Aorta (tissue), 5 donors: Measurements from ENCODE around the gene KCNQ1. TPM values are rescaled to one million over a fixed set of nuclear protein-coding genes. Genes with fewer than 3 reads are reported as not detected.

ENCODE experiments used
- ATAC-seq: fragments of 200-7000 bp; cut with Tn5 transposase; one replicate; pipeline ENCODE4 v1.9.1; 2022; ENCODE audit warnings: moderate library complexity; ENCODE audit not compliant: low FRiP score
- DNase-seq, 2 donors: peaks; one replicate each; pipeline ENCODE4 v3.0.0-alpha.2; 2020
- H3K27ac ChIP-seq, 2 donors: one replicate each; pipeline ENCODE4 v1.5.1; 2013; ENCODE audit warnings: low read length in 2 of 2, mild to moderate bottlenecking in 2 of 2, moderate library complexity in 2 of 2, control low read depth in 1 of 2, inconsistent platforms in 1 of 2, low read depth in 1 of 2
- H3K27me3 ChIP-seq, 2 donors: one replicate each; pipeline ENCODE4 v1.6.1; 2013; ENCODE audit warnings: control low read depth in 1 of 2, low read length in 1 of 2, mild to moderate bottlenecking in 1 of 2, moderate library complexity in 1 of 2; ENCODE audit not compliant: insufficient read depth in 2 of 2, control insufficient read depth in 1 of 2
- H3K36me3 ChIP-seq, 2 donors: one replicate each; pipeline ENCODE4 v1.6.1; 2013; ENCODE audit warnings: control low read depth in 1 of 2, low read length in 1 of 2, mild to moderate bottlenecking in 1 of 2; ENCODE audit not compliant: insufficient read depth in 2 of 2, control insufficient read depth in 1 of 2
- H3K4me1 ChIP-seq, 2 donors: one replicate each; pipeline ENCODE4 v1.6.1; 2013; ENCODE audit warnings: low read length in 2 of 2, control low read depth in 1 of 2, mild to moderate bottlenecking in 1 of 2, moderate library complexity in 1 of 2; ENCODE audit not compliant: insufficient read depth in 2 of 2, control insufficient read depth in 1 of 2
- H3K4me3 ChIP-seq, 2 donors: one replicate each; pipeline ENCODE4 v1.5.1; 2013; ENCODE audit warnings: low read length in 2 of 2, control low read depth in 1 of 2, mild to moderate bottlenecking in 1 of 2
- H3K9me3 ChIP-seq: one replicate; pipeline ENCODE4 v1.6.1; 2013; ENCODE audit warnings: mild to moderate bottlenecking, low read length; ENCODE audit not compliant: control insufficient read depth
- WGBS, 2 donors: extraction: QIAGEN DNeasy Blood & Tissue Kit; methylation state at CpG; one replicate each; pipeline ENCODE4 v1.1.7; 2013; 5-methylcytosine and 5-hydroxymethylcytosine counted together
- intact Hi-C, 2 donors: fragments of 100-400 bp; cut with DNase I; formaldehyde crosslinking; loops; one replicate each; pipeline versions ENCODE4 v1.14.2 to v1.15.0; 2022
- polyA plus RNA-seq, 2 donors: library from polyadenylated mRNA; stranded (reverse); fragments of 200-250 nt; gene quantifications; one replicate each; pipeline ENCODE4 v1.2.3, GENCODE V29; 2013
- total RNA-seq, 2 donors: library from RNA; stranded (reverse); fragmentation: NEBNext Ultra II Directional; extraction: Animal tissue kit (Norgen Biotek cat#: 25700); gene quantifications; one replicate each; pipeline ENCODE4 v1.2.1, GENCODE V29; 2021
- donor health status: healthy with polysubstance abuse.
- donor health status: Bipolar disorder and iron deficiency.
- donor health status: DM: no; HTN: no; CAD: no.
- donor health status: DM: no; HTN: no; CAD: no.
- donor health status: DM: yes; HTN: yes; CAD: no.

The KCNQ1 gene
- total and polyA plus RNA-seq, 4 donors: 0.67 to 11.5 (median 5.8) TPM

DNA sequence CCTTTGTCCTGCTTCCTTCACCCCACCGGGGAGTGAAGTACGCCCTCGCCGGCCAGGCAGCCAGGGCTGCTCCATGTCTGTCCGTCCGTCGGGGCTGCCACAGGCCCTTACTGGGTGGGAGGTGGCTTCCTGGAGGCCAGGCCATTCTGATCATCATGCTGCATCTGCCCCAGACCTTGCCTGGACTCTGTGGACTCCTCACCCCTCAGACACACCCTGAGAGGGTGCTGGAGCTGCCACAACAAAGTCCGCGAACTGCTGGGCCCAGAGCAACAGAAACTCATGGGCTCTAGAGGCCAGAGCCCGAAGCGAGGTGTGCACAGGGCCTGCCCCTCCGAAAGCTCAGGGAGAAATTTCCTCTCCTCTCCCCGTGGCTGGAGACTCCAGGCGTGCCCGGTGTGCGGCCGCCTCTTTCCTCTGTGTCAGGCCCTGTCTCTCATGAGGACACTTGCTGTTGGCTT lies 130.8 kb downstream of the KCNQ1 start:
- Histone ChIP-seq H3K9me3 (no peaks in the 10 kb centered on the region), H3K27me3 (no peaks in the 10 kb centered on the region), H3K4me1 (no peaks in the 10 kb centered on the region), H3K36me3 (no peaks in the 10 kb centered on the region), H3K27ac (no peak overlapping the region), H3K4me3 (no peak overlapping the region)
- 95% methylated on average over 17 of the region's 17 CpGs for WGBS, 2 donors
- intact Hi-C loops: no loop called here
- ATAC-seq (no peak), DNase-seq (peak; percentile 29 to 62)

DNA sequence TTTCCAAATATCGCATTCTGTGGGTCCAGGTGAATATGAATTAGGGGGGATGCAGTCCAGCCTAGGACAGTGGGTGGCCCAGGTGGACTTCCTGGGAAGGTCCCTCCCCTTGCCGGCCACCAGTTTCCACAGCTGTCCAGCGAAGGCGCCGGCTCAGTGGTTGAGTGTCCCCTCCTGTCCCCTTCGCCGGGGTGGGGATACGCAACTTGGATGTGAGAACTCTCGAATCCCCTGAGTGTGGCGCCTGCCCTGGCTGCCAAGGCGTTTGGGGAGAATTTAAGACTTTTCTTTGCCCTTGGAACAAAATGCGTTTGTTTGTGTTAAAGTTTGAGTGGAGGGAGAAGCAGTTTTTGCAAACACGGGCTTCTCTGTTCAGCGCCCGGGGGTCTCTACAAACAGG lies 131.3 kb downstream of the KCNQ1 start:
- no peaks in the 10 kb centered on the region for H3K9me3 ChIP-seq
- 95 to 96% methylated on average over 15 of the region's 15 CpGs for WGBS, 2 donors
- no peak for ATAC-seq
- H3K27me3 ChIP-seq: no peaks in the 10 kb centered on the region
- H3K4me1 ChIP-seq: no peaks in the 10 kb centered on the region
- intact Hi-C loops: no loop called here
- DNase-seq: peak; percentile 44 to 66
- no peak overlapping the region for H3K4me3 ChIP-seq
- H3K36me3 ChIP-seq: no peaks in the 10 kb centered on the region
- H3K27ac ChIP-seq: no peak overlapping the region

DNA sequence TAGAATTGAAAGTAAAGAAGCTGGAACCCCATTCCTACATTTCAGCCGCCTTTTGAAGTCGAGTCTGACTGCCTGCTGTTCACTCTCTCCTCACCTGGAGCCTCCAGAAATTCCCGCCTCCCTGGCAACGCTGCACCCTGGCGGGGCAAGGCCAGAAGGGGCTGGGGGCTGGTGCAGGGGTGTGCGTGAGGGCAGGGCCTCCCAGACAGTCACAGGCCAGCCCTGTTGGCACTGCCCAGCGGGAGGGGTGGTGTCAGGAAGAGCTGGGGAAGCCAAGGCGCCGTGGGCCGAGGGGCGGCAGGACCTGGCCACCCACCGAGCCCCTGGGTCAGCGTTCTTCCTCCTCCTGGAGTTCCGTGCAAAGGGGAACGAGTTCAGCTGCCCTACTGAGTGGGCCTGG lies 131.7 kb downstream of the KCNQ1 start:
- H3K4me3 ChIP-seq: no peak overlapping the region
- H3K27me3 ChIP-seq: no peaks in the 10 kb centered on the region
- no peak for ATAC-seq
- peak; percentile 30 to 39 for DNase-seq
- 93% methylated on average over 15 of the region's 15 CpGs for WGBS, 2 donors
- no peaks in the 10 kb centered on the region for H3K36me3 ChIP-seq
- intact Hi-C loops: no loop called here
- H3K9me3 ChIP-seq: no peaks in the 10 kb centered on the region
- no peak overlapping the region for H3K27ac ChIP-seq
- no peaks in the 10 kb centered on the region for H3K4me1 ChIP-seq

DNA sequence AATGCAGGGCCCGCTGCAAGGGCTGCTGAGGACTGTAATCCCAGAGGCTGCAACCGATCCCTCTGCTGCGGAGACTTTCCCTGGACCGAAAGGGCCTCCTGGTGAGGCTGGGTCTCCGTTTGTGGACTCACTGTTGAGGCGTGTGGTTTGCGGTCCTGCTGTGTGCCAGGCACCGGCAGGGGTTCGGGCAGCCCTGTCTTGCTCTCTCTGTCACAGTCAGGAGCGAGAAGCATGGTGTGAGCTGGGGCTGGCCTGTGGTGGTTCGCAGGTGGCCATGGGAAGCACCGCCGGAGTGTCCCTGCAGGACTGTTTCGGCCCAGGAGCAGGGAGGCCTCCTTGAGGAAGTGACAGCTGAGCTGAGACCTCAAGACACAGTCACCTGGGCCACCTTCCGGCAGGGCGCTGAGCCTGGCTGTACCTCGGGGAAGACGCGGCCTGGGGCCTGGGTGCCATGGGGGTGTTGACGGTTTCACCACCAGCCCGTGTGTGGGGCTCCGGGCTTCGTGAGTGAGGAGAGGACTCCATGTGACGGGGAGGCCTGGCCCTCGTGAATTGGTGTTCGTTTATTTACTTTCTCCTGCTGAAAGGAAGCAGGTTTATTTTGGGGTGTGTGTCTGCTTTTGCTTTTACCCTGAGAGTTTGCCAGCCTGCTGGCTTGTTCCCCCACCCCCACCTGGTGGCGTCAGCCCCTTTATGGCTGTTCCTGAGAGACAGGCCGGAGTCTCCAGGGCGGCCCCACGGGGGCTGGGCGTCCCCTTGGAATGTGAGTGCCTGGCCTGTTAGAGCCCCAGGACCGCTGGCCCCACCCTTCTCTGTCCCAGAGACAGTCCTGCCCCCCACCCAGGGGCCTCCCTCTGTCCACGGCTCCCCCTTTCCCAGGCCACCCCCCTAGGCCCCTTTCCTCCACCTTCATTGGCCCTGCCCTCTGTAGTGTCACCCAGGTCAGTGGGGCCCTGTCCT lies 132.5 kb downstream of the KCNQ1 start:
- ATAC-seq (no peak), DNase-seq (peak; percentile 48 to 59)
- no peaks in the 10 kb centered on the region for H3K27me3 ChIP-seq
- H3K27ac ChIP-seq: no peak overlapping the region
- H3K9me3 ChIP-seq: no peaks in the 10 kb centered on the region
- no peak overlapping the region for H3K4me3 ChIP-seq
- WGBS, 2 donors: 93% methylated on average over 28 to 33 of the region's 33 CpGs
- H3K36me3 ChIP-seq: no peaks in the 10 kb centered on the region
- no peaks in the 10 kb centered on the region for H3K4me1 ChIP-seq
- intact Hi-C loops: no loop called here

DNA sequence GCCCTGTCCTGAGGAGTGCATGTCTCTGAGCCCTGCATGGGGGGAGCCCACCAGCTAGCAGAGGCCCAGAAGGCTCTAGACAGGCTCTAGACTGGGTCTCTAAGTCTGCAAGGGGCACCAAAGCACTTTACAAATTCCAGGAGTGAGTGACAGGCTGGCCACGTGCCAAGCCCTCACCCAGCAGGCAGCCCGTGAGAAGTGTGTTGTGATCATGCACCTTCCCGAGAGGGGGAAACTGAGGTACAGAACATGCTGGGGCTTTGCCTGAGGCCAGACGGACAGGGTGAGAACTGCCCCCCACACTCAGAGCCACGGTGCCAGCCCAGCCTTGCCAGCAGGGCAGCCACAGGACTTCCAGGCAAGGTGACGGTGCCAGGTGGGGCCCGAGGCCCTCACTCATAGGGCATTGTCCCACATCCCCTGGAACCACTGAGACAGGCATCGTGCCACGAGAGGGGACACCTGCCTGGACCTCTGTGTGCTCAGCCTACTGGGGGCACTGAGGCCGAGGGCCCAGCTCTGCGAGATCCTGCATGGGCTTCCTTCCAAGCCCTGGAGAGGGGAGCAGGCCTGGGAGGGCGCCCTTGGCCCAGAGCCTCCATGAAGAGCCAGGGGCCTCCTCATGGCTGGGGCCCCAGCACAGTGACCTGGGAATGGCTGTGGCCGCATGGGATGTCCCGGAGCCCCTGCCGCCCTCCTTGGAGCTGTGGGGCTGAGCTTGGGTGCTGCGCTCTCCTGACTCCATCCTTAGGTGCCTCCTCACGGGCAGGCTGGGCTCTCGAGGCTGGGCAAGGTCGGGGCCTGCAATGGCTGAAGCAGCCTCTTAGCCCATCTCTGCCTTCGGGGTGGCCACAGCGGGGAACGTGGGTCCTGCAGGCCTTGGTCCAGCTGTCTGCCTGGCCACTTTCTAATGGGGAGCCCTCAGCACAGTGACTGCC lies 133.5 kb downstream of the KCNQ1 start:
- ATAC-seq (no peak), DNase-seq (peak; percentile 40 to 66)
- 79 to 86% methylated on average over 21 to 22 of the region's 22 CpGs for WGBS, 2 donors
- no peaks in the 10 kb centered on the region for H3K36me3 ChIP-seq
- H3K4me1 ChIP-seq: no peaks in the 10 kb centered on the region
- no peak overlapping the region for H3K4me3 ChIP-seq
- H3K27me3 ChIP-seq: no peaks in the 10 kb centered on the region
- no peaks in the 10 kb centered on the region for H3K9me3 ChIP-seq
- H3K27ac ChIP-seq: no peak overlapping the region
- intact Hi-C loops: no loop called here

DNA sequence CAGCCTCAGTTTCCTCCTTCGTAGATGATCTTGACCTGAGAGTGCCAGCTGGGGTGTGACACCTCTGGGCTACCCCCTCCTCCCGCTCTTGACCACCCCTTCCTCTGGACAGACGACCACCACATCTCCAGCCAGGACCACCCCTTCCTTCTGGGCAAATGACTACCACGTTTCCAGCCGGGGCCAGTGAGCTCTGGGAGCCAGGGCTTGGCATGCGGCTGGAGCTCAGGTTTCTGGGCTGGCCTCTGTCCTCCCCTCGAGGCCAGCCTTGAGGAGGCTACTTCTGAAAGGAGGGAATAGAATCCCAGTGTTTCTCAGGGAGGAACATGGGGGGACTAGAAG lies 134.1 kb downstream of the KCNQ1 start:
- DNase-seq (no peak), ATAC-seq (no peak)
- H3K36me3 ChIP-seq: no peaks in the 10 kb centered on the region
- no peaks in the 10 kb centered on the region for H3K9me3 ChIP-seq
- no peak overlapping the region for H3K4me3 ChIP-seq
- intact Hi-C loops: no loop called here
- no peaks in the 10 kb centered on the region for H3K4me1 ChIP-seq
- 90 to 92% methylated on average over 7 of the region's 7 CpGs for WGBS, 2 donors
- no peaks in the 10 kb centered on the region for H3K27me3 ChIP-seq
- no peak overlapping the region for H3K27ac ChIP-seq

DNA sequence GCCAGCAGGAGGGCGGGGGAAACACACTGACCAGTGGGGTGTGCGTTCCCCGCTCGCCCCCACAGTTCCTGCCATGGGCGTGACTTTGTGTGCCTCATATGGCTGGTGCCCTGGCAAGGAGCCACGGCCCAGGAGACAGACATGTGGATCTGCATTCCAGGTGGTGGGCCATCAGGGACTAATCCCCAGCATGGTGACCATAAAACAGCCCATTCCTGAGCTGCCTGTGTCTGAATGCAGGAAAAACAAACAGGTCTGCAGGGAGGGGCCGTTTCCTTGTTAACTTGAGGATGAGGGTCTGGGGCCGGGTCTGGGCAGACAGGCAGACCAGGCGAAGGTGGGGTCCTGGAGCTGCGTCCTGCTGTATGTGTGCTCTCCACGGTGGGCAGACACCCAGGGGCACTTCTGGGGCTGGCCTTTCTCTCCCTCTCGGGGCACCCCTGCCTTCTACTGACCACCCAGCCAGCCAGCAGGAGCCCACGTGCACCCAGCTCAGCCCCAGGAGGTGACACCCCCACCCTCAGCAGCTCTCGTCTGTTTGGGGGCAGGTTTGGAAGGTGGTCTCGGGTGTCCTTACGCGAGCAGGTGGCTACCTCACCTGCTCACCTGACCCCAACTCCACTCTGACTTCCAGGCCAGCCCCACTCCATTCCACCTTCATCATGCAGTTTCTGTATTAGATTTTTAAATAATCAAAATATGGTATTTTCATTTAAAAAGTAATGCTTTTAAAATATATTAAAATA lies 134.7 kb downstream of the KCNQ1 start:
- 74 to 82% methylated on average over 17 of the region's 17 CpGs for WGBS, 2 donors
- intact Hi-C loops: no loop called here
- no peaks in the 10 kb centered on the region for H3K4me1 ChIP-seq
- ATAC-seq (no peak), DNase-seq (peak; percentile 38 to 61)
- no peak overlapping the region for H3K4me3 ChIP-seq
- H3K36me3 ChIP-seq: no peaks in the 10 kb centered on the region
- no peak overlapping the region for H3K27ac ChIP-seq
- H3K9me3 ChIP-seq: no peaks in the 10 kb centered on the region
- no peaks in the 10 kb centered on the region for H3K27me3 ChIP-seq

DNA sequence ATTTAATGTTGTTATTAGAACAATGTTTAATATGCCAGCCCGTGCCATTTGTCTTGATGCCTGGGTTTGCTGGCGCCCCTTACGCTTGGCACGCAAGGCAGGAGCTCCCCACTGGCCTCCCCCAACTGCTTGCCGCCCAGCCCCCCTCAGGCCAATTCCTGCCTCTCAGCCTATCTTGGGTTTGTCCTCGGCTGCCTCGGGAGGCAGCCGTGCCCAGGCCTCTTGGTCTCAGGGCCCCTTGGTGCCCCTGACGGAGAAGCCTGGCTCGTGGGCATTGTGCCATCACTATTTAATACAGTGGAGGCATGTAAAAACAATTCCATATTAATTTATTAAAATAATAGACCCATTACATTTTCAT lies 135.2 kb downstream of the KCNQ1 start:
- intact Hi-C loops: no loop called here
- no peaks in the 10 kb centered on the region for H3K27me3 ChIP-seq
- H3K4me1 ChIP-seq: no peaks in the 10 kb centered on the region
- DNase-seq (peak; percentile 24 to 60), ATAC-seq (no peak)
- no peak overlapping the region for H3K27ac ChIP-seq
- no peak overlapping the region for H3K4me3 ChIP-seq
- no peaks in the 10 kb centered on the region for H3K36me3 ChIP-seq
- H3K9me3 ChIP-seq: no peaks in the 10 kb centered on the region
- 14 to 15% methylated on average over 10 of the region's 10 CpGs for WGBS, 2 donors
